Measurements from ENCODE around the gene CNOT2. TPM values are rescaled to one million over a fixed set of nuclear protein-coding genes. Genes with fewer than 3 reads are reported as not detected.

The CNOT2 gene
- total RNA-seq, 6 donors from 2014 or later, result 44.1 to 188 (median 98.7) TPM

DNA sequence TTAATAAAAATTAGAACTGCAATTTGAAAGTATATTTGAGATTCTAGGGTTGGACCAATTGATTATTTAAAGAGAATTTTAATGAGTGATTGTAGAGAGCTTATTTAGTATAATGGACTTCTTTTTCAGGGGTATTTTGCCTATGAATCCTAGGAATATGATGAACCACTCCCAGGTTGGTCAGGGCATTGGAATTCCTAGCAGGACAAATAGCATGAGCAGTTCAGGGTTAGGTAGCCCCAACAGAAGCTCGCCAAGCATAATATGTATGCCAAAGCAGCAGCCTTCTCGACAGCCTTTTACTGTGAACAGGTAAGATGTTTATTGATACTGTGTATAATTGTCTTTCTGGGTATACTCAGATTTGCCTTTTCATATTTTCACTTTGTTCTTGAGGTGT lies 86.9 kb downstream of the CNOT2 start:
- Histone ChIP-seq H3K27ac (no peak overlapping the region), H3K4me1 (no peaks in the 10 kb centered on the region), H3K9me3 (no peaks in the 10 kb centered on the region), H3K36me3 (peaks cover 0 to 4% (median 0%) of the 10 kb centered on the region in 4 donors), H3K27me3 (no peaks in the 10 kb centered on the region), H3K4me3 (no peak overlapping the region)
- ATAC-seq (ENCODE audit: low FRiP score in 2 of 2) (no peak), DNase-seq (no peak)
- 96 to 97% methylated on average over 2 of the region's 2 CpGs for WGBS, 2 donors
- TF ChIP-seq EP300 (IDR thresholded peaks at IDR 0.05) (no peak), CTCF (IDR thresholded peaks at IDR 0.05) (no peak), POLR2A (IDR thresholded peaks at IDR 0.05) (no peak), POLR2AphosphoS5 (IDR thresholded peaks at IDR 0.05) (no peak)

DNA sequence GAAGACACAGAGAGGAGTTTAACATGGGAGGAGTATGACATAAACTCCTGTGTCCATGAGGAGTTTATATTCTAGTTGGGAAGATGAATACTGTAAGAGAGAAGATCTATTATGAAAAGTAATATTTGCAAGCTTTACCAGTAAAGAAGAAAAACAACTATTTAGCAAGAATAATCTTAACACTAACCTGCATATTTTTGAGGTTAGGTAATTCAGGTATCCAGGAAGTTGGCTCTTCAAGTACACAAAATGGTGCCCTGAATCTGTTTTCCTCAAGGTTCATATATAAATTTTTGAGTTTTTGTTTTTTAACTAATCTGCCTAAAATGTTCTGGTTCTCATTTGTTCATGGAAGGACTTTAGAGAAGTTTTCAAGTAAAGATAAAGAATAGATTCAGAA lies 89.0 kb downstream of the CNOT2 start:
- Histone ChIP-seq H3K4me1 (no peaks in the 10 kb centered on the region), H3K27me3 (no peaks in the 10 kb centered on the region), H3K36me3 (peaks cover 0 to 24% (median 4%) of the 10 kb centered on the region in 4 donors), H3K4me3 (no peak overlapping the region), H3K9me3 (no peaks in the 10 kb centered on the region), H3K27ac (peak overlapping the region in 1 of 4 donors; percentile 42)
- ATAC-seq (ENCODE audit: low FRiP score in 2 of 2), result no peak
- TF ChIP-seq POLR2A (IDR thresholded peaks at IDR 0.05) (no peak), POLR2AphosphoS5 (IDR thresholded peaks at IDR 0.05) (no peak)
- DNase-seq, result no peak

- 95 to 96% methylated on average over 8 of the region's 8 CpGs for WGBS, 2 donors
Measured at GRCh38 chr12:70334742-70335141, 91.5 kb downstream of the CNOT2 start.

GRCh38 chr12:70338531-70338930 lies 95.3 kb downstream of the CNOT2 start:
- ATAC-seq (ENCODE audit: low FRiP score in 2 of 2), result no peak
- H3K4me1 ChIP-seq, result no peaks in the 10 kb centered on the region
- no peaks in the 10 kb centered on the region for H3K27me3 ChIP-seq
- H3K9me3 ChIP-seq, result no peaks in the 10 kb centered on the region
- DNase-seq, result no peak
- no peak overlapping the region for H3K27ac ChIP-seq
- no peak overlapping the region for H3K4me3 ChIP-seq
- WGBS, 2 donors, result 98 to 99% methylated on average over 2 of the region's 2 CpGs
- peaks cover 15 to 86% (median 33%) of the 10 kb centered on the region in 4 donors for H3K36me3 ChIP-seq
- TF ChIP-seq POLR2A (IDR thresholded peaks at IDR 0.05), result no peak
- TF ChIP-seq CTCF (IDR thresholded peaks at IDR 0.05), result no peak
- TF ChIP-seq POLR2AphosphoS5 (IDR thresholded peaks at IDR 0.05), result no peak
- TF ChIP-seq EP300 (IDR thresholded peaks at IDR 0.05), result no peak

More at GRCh38 chr12:70334742-70335141, 91.5 kb downstream of the CNOT2 start:
- no peak for ATAC-seq (ENCODE audit: low FRiP score in 2 of 2)
- Histone ChIP-seq H3K36me3 (peaks cover 9 to 49% (median 12%) of the 10 kb centered on the region in 4 donors), H3K27ac (no peak overlapping the region), H3K27me3 (no peaks in the 10 kb centered on the region), H3K9me3 (no peaks in the 10 kb centered on the region), H3K4me1 (no peaks in the 10 kb centered on the region), H3K4me3 (no peak overlapping the region)
- DNase-seq, result no peak
- TF ChIP-seq CTCF (IDR thresholded peaks at IDR 0.05) (no peak), POLR2A (IDR thresholded peaks at IDR 0.05) (no peak)

DNA sequence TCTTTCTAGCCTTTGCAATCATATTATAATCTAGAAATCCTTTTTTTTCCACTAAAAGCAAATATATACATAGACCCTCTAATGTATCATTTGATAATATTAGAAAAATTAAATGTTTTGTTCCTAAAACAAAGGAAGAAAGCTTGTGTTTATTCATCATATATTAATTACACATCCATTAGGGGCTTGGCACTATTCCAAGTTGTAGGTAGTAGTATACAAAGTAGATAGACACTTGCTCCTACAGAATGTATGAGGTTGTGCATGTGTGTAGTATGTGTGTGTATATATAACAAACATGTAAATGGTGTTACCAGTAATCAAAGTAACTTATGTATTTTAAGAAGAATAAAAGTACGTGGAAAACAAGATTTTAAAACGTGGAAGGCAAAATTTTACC lies 107.8 kb downstream of the CNOT2 start:
- H3K27me3 ChIP-seq, result no peaks in the 10 kb centered on the region
- no peaks in the 10 kb centered on the region for H3K4me1 ChIP-seq
- TF ChIP-seq POLR2AphosphoS5 (IDR thresholded peaks at IDR 0.05) (no peak), POLR2A (IDR thresholded peaks at IDR 0.05) (no peak), CTCF (IDR thresholded peaks at IDR 0.05) (no peak), EP300 (IDR thresholded peaks at IDR 0.05) (no peak)
- no peaks in the 10 kb centered on the region for H3K9me3 ChIP-seq
- DNase-seq (no peak), ATAC-seq (ENCODE audit: low FRiP score in 2 of 2) (no peak)
- 94 to 100% methylated on average over 2 of the region's 2 CpGs for whole genome bisulfite sequencing, 2 donors
- H3K36me3 ChIP-seq, result peaks cover 0 to 31% (median 4%) of the 10 kb centered on the region in 4 donors
- H3K4me3 ChIP-seq, result no peak overlapping the region
- no peak overlapping the region for H3K27ac ChIP-seq

Measured in upper lobe of left lung (tissue), 6 donors.